Measurements from ENCODE around the gene TTC23L.

DNA sequence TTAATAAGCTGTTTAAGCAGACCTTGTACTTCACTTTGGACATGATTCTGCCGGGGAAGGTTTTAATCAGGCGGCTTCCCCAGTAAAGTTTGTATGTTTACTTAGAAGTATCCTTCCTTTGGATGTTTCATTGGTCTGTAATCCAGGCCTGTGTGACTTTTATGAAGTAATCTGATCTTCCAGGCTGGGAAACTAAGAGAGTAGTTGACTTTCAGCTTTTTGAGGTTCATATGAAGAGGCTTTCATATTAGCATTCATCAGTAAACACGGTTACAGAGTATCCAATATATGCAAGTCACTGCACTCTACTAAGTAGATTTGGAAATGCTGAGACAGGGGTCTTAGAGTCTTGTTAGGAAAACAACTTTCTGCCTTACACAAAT, 91.5 kb downstream of the TTC23L start:
- TF ChIP-seq POLR2A (IDR thresholded peaks at IDR 0.05), result no peak
- TF ChIP-seq, protein P1, sequence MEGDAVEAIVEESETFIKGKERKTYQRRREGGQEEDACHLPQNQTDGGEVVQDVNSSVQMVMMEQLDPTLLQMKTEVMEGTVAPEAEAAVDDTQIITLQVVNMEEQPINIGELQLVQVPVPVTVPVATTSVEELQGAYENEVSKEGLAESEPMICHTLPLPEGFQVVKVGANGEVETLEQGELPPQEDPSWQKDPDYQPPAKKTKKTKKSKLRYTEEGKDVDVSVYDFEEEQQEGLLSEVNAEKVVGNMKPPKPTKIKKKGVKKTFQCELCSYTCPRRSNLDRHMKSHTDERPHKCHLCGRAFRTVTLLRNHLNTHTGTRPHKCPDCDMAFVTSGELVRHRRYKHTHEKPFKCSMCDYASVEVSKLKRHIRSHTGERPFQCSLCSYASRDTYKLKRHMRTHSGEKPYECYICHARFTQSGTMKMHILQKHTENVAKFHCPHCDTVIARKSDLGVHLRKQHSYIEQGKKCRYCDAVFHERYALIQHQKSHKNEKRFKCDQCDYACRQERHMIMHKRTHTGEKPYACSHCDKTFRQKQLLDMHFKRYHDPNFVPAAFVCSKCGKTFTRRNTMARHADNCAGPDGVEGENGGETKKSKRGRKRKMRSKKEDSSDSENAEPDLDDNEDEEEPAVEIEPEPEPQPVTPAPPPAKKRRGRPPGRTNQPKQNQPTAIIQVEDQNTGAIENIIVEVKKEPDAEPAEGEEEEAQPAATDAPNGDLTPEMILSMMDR (IDR thresholded peaks at IDR 0.05), result no peak
